Omental fat pad (tissue), 4 donors: Measurements from ENCODE around the gene PRICKLE2. TPM values are rescaled to one million over a fixed set of nuclear protein-coding genes. Genes with fewer than 3 reads are reported as not detected.

Experiments
- ATAC-seq: fragments of 150-250 bp; one replicate; pipeline ENCODE4 v1.9.1; 2016; ENCODE audit warnings: mild to moderate bottlenecking, moderate library complexity; ENCODE audit not compliant: low FRiP score
- DNase-seq: peaks from one replicate; pipeline ENCODE4 v3.0.0-alpha.2; 2019; ENCODE audit warnings: low spot score
- total RNA-seq, 4 donors: library from RNA; depleted of rRNA; stranded (reverse); fragments of >200 nt; gene quantifications; one replicate each; pipeline ENCODE4 v1.1.0, GENCODE V29; 2016
- TF ChIP-seq, protein P1 (sequence below), 3 donors: fragments of 450-650 bp; IDR thresholded peaks; one replicate each; pipeline ENCODE4 v1.5.1; 2016 to 2017; ENCODE audit warnings: antibody characterized with exemption in 3 of 3, mild to moderate bottlenecking in 3 of 3, moderate library complexity in 2 of 3

Gene PRICKLE2, protein sequence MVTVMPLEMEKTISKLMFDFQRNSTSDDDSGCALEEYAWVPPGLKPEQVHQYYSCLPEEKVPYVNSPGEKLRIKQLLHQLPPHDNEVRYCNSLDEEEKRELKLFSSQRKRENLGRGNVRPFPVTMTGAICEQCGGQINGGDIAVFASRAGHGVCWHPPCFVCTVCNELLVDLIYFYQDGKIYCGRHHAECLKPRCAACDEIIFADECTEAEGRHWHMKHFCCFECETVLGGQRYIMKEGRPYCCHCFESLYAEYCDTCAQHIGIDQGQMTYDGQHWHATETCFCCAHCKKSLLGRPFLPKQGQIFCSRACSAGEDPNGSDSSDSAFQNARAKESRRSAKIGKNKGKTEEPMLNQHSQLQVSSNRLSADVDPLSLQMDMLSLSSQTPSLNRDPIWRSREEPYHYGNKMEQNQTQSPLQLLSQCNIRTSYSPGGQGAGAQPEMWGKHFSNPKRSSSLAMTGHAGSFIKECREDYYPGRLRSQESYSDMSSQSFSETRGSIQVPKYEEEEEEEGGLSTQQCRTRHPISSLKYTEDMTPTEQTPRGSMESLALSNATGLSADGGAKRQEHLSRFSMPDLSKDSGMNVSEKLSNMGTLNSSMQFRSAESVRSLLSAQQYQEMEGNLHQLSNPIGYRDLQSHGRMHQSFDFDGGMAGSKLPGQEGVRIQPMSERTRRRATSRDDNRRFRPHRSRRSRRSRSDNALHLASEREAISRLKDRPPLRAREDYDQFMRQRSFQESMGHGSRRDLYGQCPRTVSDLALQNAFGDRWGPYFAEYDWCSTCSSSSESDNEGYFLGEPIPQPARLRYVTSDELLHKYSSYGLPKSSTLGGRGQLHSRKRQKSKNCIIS
- total RNA-seq = 10 to 100 TPM; 56.1 to 88.4 (median 81.3) TPM

DNA sequence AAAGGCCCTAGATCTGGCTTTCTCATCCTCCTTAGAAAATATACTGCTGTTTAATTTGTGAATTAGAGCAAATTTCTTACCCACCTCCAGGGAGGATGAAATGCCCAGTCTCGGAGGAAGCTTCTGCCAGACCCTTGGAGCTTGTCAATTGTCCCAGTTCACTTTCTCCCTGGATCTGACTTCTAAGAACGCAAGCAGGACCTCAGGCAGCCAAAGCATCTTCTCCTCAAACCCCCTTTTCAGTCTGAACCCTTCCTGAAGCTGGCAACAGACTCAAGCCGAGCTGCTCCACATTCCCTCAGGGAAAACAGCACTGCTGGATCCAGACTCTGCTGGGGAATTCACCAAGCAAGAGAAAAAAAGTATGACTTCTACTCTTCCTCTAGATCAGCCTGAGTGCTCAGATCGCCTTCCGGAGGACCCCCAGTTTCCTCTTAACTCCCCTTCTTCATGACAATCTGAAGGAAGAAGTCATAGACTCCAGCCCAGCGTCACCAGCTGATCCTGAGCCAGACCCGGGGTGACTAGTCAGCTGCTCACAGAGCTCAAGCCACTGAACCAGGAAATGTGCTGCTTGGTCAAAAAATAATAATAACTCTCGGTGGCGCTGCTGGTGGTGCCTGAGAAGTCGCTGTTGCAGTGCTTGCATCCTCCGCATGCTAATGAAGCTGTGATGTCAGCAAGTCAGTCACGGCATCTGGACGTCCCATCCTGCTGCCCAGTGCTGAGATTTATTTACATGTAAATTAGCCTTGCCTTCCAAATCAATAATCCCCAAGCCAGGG, at the start of gene PRICKLE2:
PRICKLE2 (minus strand) TSS at position 641 of the 785 bp plus-strand sequence. CDS start 26,539 bp downstream, outside the sequence.
- TF ChIP-seq, protein P1, sequence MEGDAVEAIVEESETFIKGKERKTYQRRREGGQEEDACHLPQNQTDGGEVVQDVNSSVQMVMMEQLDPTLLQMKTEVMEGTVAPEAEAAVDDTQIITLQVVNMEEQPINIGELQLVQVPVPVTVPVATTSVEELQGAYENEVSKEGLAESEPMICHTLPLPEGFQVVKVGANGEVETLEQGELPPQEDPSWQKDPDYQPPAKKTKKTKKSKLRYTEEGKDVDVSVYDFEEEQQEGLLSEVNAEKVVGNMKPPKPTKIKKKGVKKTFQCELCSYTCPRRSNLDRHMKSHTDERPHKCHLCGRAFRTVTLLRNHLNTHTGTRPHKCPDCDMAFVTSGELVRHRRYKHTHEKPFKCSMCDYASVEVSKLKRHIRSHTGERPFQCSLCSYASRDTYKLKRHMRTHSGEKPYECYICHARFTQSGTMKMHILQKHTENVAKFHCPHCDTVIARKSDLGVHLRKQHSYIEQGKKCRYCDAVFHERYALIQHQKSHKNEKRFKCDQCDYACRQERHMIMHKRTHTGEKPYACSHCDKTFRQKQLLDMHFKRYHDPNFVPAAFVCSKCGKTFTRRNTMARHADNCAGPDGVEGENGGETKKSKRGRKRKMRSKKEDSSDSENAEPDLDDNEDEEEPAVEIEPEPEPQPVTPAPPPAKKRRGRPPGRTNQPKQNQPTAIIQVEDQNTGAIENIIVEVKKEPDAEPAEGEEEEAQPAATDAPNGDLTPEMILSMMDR (IDR thresholded peaks at IDR 0.05) = no peak
- DNase-seq = no peak
- peak; percentile 8 for ATAC-seq

DNA sequence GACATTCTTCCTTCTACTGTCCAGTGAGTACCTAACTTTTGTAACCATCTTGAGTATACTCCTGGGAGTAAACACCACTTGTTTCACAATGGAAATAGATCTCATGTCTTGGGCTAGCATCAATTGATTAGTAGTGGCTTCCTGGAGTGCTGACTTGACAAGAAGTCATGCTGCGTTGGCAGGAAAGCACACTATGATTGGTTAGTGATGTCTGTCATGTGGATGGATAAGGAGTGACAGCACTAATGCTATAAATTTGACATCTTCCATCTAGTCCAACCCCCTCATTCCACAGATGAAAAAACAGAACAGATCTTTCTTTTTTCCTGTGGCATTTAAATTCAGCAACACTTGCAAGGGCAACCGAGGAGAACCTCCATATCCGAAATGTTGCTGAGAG, 47.6 kb upstream of the PRICKLE2 start:
- DNase-seq (no peak), ATAC-seq (no peak)
- TF ChIP-seq, protein P1 (IDR thresholded peaks at IDR 0.05) = no peak

DNA sequence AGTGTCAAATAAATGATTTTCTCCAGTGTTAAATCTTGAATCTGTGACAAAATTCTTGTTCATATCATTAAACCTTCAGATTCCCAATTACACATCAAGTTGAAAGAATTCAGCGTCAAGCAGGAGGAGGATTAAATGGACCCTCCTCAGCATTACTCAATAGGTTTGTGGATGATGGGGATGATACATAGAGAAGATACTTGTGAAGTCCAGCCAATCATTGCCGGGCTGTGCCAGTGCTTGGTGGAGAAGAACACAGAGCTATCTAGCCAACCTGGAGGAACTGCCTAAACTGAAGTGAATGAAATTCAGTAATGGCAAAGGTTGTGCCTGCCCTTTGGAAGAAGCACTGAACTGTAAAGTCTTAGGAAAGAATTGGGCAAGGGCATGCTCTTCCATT, 47.0 kb upstream of the PRICKLE2 start:
- ATAC-seq (peak; percentile 87), DNase-seq (no peak)
- TF ChIP-seq, protein P1 (IDR thresholded peaks at IDR 0.05) = no peak

DNA sequence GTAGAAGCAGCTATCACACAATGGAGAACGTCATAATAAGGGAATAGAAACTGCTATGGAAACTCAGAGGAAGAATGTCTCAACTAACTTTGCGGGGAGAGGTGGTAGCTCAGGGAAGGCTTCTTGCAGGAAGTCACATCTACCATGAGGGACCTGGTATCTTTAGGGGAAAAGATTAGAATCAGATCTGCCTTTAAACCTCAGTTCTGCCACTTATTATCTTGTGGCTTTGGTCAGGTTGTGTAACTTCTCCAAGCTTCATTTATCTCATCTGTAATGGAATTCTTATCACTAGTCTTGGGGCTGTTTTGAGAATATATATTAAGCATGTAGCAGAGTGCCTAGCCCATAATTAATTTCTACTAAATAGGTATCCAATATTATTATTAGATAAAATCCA, 46.4 kb upstream of the PRICKLE2 start:
- ATAC-seq (no peak), DNase-seq (no peak)
- TF ChIP-seq, protein P1 (IDR thresholded peaks at IDR 0.05) = no peak

DNA sequence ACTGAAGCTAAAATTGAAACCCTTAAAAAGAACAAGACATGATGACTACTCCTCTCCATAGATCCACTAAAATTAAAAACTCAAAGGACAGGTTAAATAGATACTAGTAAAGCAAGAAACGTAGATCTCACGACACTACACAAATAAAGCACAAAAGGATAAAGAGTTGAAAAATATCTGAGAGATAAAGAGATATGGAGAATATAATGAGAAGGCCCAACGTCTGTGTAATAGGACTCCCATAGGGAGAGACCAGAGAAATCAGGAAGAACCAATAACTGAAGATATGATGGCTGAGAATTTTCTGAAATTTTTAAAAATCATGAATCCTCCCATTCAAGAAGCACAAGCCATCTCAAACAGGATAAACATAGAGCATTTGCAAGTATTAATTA, 45.6 kb upstream of the PRICKLE2 start:
- TF ChIP-seq, protein P1 (IDR thresholded peaks at IDR 0.05) = no peak
- DNase-seq (no peak), ATAC-seq (no peak)

DNA sequence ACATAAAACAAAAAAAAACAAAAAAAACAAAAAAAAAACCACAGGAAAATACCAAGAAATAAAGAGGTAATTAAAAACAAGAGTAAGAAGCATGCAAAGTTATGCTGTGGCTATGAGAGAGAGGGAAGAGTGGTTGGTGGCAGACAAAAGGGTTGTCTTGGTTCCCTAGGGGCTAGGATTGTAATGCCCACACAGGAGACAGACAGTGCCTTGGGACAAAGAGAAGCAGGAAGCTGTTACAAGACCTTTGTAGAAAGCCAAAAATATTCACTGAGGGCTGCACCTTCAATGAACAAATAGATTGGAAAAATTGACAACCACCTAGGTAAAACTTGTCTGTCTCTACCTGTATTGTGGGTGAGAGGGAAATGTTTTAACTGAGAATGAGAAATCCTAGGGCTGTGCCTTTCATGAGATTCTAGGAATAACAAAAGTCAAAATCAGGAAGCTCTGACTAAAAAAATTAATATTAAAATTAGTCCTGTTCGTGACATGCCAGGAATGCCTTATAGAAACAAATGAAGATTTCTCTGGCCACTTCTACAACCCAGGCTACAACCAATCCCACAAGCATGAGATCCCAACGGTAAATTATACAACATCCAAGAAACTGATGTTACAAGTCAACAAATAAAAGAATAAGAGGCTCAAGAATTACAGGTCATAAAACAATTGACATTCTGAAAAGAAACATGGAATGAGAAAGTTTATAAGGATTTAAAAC, 45.0 kb upstream of the PRICKLE2 start:
- TF ChIP-seq, protein P1 (IDR thresholded peaks at IDR 0.05) = no peak
- no peak for DNase-seq
- no peak for ATAC-seq
